Measurements from ENCODE around the gene DRAP1.
"Not testable (repeated sequence)": the region's sequence is repeated elsewhere in the genome, so short reads cannot be mapped to it uniquely, and the experiment has no call there.

Gene DRAP1

DNA sequence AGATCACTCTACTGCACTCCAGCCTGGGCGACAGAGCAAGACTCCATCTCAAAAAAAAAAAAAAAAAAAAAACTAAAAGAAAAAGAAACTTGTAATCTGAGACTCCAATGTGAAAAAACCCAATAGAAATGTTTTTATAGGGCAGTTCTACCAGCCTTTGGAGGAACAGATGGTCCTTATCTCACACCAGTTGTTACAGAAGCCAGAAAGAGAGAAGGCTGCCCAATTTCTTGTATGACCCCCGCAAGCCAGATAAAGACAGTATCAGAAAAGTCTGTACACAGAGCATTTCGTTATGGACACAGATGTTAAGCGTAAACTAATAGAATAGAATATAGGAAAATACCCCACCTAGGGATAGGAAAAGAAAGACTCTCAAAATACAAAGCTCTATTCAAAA lies 14.8 kb downstream of the DRAP1 start:
- peak; percentile 95 for DNase-seq

DNA sequence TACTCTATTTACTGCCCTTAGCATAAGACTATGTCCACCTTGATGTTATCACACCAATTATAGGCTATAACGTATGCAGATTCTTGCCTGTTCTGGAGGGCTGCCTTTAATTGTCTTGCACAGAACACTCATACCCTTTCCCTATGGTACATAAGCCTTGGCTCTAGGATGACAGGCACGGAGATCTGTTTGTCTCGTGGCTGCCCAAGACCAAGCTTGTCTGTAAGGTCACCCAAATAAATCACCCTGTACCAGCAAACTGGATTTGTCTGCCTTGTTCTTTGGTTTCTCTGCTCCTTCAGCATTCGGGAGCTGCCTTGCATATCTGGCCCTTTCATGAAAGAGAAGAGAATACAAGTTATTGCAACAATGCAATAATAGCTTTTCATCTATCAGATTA lies 18.5 kb downstream of the DRAP1 start:
- DNase-seq = no peak

DNA sequence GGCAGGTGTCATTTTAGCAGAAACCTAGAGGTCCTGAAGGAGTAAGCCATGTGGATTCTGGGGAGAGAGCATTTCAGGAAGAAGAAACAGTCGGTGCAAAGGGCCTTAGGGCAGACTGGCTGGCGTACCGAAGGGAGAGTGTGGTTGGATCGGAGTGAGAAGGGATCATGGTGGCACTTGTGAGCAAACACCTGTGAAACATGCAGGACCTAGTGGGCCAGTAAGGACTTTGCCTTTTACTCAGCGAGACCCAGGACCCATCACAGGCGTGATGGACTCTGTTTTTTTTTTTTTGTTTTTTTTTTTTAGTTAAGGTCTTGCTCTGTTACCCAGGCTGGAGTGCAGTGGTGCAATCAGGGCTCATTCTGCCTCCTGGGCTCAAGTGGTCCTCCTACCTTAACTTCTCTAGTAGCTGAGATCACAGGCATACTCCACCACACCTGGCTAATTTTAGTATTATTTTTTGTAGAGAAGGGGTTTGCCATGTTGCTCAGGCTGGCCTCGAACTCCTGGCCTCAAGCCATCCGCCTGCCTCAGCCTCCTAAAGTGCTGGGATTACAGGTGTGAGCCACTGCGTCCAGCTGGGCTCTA lies 22.6 kb downstream of the DRAP1 start:
- no peak for DNase-seq

DNA sequence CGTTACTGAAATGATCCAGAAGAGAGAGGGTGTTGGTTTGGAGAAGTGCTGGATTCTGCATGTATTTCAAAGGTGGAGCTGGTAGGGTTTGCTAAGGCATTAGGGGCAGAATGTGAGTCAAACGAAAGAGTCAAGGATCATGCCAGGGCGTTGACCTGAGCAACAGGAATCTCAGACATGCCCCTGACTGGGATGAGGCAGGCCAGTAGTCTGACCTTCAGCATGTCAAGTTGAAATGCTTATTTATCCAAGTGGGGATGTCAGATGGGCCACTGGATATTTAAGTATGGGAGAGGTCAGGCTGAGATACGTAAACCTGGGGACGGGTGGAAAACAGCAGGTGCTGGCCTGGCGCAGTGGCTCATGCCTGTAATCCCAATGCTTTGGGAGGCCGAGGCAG lies 23.3 kb downstream of the DRAP1 start:
- DNase-seq = no peak

DNA sequence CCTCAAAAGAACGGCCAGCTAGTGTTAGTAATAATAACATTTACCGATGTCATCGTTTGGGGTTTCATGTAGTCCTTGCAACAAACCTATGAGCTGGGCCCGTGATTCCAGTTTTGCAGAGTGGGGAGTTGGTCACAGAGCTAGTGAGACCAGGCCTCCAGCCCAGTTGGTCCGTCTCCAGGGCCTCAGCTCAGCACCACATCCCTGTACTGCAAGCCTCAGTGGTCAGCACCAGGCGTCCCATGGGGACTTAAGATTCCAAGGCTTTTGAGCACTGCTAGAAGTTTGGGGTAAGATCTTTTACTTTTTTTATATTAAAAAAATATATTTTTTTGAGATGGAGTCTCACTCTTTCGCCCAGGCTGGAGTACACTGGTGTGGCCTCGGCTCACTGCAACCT lies 25.0 kb downstream of the DRAP1 start:
- no peak for DNase-seq

DNA sequence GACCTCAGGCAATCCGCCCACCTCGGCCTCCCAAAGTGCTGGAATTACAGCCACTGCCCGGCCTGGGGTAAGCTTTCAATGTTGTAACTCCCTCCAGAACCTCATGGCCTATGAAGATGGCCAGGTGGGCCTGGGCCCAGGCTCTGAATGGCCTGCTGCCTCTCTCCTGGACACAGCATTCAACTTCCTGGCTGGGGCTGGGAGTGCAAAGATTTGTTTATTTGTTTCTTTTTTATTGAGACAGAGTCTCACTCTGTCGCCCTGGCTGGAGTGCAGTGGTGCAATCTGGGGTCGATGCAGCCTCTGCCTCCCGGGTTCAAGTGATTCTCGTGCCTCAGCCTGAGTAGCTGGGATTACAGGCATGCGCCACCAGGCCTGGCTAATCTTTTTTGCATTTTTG lies 25.5 kb downstream of the DRAP1 start:
- no peak for DNase-seq

DNA sequence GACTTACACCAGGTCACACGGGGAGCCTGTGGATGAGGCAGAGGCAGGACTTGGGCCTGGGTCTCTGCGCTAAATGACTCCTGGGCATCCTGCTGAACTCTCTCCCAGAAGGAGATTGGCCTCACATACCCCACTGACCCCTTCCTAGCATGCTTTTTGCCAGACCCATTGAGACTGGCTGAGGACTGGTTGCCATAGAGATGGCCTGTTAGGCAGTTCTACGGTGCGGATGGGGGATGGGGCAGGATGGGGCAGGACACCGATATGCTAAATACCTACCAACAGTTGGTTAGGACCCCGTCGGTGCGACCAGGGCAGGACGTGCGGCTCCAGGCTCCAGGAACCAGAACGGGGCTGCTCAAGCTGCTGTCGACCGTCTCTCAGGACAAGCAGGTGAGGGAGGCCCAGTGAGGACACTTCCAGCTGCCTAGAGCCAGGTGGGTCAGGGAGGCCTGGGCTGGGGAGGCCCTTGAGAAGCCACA lies 26.2 kb downstream of the DRAP1 start, which contains the start of gene TSGA10IP:
Gene TSGA10IP, plus strand, starts transcription at position 51 of the 482 bp plus-strand sequence. Its CDS starts 196 bp downstream, at position 247.
- DNase-seq = no peak

DNA sequence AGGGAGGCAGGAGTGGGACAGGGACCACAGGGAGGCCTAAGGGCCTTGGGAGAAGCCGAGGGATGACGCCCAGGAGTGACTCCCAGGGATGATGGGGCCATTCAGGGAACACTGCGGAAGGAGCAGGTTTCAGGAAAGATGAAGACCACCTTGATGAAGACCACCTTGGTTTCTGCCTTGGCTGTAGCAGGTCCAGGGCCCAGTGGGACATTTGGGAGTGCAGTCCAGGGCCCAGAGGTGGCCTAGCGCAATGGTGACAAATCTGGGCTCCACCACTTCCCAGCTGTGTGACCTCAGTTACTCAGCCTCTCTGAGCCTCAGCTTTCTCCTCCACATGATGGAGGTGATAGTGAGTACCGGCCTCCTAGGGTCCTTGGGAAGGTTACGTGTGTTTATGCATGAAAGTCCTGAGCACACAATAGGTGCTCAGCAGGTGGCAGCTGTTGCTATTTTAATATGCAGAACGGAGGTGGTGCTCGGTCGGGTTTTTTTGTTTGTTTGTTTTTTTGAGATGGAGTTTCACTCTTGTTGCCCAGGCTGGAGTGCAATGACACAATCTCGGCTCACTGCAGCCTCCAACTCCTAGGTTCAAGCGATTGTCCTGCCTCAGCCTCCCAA lies 26.8 kb downstream of the DRAP1 start:
- no peak for DNase-seq

DNA sequence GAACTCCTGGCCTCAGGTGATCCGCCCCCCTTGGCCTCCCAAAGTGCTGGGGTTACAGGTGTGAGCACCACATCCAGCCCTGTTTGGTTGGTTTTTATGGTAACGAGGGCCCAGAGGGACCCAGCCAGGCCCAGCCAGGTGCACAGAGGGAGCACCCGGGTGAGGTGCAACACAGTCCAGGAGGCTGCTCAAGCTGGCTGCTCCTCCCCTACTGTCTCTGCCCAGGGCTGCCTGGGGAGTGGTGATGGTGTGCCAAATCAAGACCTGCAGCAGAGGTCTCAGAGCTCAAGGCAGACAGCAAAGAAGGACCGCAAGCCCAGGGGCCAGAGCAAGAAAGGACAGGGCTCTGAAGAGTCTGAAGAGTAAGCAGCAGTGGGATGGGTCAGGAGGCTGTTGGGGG lies 27.4 kb downstream of the DRAP1 start:
- DNase-seq = no peak

DNA sequence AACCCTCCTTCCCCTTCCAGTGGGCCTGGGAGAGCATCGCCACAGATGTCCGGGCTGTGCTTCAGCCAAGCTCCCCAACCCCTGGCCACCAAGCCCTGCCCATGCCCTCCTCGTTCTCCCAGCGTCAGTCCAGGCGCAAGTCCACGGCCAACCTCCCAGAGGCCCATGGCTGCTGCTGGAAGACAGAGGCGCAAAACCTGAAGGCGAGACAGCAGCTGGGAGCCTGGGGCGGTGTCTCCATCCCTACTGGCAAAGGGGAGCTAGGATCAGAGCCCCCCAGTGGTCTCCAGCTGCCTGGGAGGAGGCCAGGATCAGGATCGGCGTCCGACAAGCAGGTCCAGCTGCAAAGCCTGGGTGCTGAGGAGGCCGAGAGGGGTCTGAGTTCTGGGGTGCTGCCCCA lies 27.9 kb downstream of the DRAP1 start:
- no peak for DNase-seq

DNA sequence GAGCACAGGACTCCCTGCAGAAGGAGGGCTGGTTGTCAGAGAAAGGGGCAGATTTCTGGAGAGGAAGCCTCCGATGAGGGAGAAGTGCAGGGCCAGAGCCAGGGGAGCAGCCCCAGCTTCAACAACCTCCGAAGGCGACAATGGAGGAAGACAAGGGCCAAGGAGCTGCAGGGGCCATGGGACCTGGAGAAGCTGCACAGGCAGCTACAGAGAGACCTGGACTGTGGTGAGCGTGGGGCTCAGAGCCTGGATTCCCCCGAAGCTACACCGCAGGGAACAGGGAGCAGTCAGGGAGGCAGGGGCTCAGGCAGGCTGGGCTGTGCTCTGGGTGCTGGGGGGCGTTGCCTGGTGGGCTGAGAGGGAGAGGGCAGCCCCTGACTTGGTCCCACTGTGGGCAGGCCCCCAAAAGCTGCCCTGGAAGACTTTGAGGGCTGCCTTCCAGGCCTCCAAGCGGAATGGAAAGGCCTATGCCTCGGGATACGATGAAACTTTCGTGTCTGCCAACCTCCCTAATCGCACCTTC lies 28.4 kb downstream of the DRAP1 start:
- no peak for DNase-seq

DNA sequence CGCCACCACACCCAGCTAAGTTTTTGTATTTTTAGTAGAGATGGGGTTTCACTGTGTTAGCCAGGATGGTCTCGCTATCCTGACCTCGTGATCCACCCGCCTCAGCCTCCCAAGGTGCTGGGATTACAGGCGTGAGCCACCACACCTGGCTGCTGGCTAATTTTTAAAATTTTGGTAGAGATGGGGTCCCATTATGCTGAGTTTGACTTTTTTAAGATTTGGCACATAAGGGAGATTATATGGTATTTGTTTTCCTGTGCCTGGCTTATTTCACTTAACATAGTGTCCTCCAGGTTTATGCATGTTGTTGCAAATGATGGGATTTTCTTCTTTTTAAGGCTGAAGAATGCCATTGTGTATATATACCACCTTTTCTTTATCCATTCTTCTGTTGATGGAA lies 31.5 kb downstream of the DRAP1 start:
- DNase-seq = not testable (repeated sequence)

DNA sequence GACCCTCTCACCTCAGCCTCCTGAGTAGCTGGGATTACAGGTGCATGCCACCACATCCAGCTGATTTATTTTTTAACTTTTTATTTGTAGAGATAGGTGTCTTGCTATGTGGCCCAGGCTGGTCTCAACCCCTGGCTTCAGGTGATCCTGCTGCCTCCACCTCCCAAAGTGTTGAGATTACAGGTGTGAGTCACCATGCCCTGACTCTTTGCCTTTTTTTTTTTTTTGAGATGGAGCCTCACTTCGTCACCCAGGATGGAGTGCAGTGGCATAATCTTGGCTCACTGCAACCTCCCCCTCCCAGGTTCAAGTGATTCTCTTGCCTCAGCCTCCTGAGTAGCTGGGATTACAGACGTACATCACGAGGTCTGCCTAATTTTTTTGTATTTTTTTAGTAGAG lies 32.4 kb downstream of the DRAP1 start:
- not testable (repeated sequence) for DNase-seq

DNA sequence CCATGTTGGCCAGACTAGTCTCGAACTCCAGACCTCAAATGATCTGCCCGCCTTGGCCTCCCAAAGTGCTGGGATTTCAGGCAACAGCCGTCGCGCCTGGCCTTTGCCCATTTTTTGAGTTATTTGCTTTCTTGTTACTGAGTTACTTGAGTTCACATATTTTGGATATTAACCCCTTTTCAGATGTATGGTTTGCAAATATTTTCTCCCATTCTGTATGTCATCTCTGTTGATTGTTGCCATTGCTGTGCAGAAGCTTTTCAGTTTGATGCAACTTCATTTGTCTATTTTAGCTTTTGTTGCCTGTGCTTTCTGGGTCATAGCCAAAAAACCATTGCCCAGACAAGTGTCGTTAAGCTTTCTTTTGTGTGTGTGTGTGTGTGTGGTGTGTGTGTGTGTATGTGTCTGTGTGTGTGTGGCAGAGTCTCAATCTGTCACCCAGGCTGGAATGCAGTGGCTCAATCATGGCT lies 32.9 kb downstream of the DRAP1 start:
- DNase-seq = no peak

DNA sequence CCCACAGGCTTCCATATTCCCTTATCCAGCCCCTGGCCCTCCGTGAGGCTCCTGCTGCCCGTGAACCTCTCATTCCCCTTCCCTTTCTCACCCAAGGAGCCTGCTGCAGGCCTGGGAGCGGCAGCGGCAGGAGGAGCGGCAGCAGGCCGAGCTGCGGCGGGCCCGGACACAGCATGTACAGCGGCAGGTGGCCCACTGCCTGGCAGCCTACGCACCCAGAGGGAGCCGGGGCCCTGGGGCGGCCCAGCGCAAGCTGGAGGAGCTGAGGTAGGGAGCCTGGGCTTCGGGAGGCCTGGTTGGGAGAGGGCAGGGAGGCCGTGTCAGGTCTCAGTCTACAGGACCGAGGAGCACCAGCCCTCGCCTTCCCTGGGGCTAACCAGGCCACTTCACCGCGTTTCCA lies 34.2 kb downstream of the DRAP1 start:
- DNase-seq = no peak

DNA sequence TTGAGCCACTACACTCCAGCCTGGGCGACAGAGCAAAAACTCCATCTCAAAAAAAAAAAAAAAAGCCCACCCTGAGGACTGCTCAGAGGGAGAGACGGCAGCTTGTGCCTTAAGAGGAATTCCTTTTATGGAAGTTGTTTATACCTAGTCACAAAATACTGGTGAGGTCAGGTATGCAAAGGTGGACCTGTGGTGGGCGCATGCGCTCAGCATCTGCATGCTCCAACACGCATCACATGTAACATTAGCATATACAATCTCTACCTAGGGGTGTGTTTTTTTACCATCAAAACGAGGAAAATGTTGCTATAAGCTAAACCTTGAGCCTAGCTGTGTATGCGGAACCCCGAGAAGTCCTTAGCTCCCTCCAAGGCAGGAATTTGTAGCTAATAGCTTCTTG lies 35.5 kb downstream of the DRAP1 start:
- no peak for DNase-seq

DNA sequence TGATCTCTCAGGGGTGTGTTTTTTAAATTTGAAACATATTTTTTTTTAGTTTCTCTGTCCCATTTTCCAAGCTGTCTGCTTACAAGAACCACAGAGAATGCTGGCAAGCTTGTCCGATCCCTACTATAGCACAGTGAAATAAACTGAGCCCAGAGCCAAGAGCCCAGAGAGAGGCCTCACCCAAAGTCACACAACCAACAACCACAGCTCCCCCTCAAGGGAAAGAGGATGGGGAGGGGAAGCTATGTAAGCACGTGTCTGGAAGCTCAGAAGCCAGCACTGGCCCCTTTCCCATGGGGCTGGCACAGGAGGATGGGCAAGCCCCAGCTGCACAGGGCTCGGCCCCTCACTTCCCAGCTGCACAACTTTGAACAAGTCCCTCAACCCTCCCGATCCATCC lies 39.1 kb downstream of the DRAP1 start:
- no peak for DNase-seq

DNA sequence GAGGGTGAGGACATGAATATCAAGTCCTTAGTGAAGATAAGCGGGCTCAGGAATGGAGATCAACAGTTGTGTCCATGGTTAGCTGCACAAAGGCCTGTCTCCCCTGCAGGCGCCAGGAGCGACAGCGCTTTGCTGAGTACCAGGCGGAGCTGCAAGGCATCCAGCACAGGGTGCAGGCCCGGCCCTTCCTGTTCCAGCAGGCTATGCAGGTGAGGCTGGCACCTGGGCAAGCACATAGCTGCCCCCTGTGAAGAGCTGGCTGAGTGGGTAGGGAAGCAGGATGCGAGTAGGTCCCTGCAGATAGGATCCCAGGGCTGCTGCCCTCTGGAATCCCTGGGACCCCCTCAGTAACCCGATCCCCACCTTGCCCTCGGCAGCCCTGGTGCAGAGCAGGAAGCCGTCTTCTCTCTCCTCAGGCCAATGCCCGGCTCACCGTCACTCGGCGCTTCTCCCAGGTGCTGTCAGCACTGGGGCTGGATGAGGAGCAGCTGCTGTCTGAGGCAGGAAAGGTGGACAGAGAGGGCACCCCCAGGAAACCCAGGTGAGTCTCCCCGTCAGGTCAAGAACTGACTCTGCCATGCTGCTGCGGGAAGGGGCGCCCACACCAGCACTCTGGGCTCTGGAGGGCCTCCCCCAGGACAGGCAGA lies 39.7 kb downstream of the DRAP1 start:
- DNase-seq = no peak

DNA sequence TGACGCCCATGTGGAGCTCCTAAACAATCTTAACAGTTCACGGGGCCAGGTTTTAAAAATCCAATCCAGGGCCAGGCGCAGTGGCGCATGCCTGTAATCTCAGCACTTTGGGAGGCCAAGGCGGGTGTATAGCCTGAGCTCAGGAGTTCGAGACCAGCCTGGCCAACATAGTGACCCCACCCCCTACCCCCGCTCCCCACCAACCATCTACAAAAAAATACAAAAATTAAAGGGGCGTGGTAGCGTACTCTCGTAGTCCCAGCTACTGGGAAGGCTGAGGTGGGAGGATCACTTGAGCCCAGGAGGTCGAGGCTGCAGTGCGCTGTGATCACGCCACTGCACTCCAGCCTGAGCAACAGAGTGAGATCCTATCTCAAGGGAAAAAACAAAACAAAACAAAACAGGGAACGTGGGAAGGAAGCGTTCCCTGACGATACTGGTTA lies 41.6 kb downstream of the DRAP1 start:
- no peak for DNase-seq

DNA sequence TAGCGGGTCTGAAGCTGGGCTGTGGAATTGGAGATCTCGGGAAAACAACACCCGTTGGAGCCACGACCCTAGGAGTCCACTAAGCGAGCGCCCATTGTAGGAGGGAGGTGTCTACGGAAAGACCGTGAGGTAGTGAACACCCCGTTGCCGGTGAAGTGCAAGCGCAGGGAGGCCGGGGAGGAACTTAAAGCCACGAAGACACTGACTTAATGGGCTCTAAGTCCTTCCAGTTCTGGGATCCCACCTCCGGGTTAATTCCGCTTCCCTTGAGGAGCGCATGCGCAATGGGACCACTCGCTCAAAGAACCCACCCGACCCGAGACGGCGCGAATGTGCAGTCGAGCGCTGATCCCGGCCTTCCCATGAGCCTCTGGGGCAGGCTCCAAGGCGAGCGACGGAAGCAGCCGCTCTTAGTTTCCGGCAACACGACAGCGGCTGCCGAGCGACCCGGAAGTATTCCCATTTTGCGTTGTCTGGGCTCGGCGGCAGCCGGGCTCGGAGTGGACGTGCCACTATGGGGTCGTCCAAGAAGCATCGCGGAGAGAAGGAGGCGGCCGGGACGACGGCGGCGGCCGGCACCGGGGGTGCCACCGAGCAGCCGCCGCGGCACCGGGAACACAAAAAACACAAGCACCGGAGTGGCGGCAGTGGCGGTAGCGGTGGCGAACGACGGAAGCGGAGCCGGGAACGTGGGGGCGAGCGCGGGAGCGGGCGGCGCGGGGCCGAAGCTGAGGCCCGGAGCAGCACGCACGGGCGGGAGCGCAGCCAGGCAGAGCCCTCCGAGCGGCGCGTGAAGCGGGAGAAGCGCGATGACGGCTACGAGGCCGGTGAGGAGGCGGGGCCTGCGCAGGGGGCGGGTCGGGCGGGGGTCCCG lies 42.3 kb downstream of the DRAP1 start, which contains the start of gene SART1:
Gene SART1, plus strand, starts transcription at position 468 of the 874 bp plus-strand sequence. Its CDS starts 47 bp downstream, at position 515.
- peak; percentile 99 for DNase-seq

DNA sequence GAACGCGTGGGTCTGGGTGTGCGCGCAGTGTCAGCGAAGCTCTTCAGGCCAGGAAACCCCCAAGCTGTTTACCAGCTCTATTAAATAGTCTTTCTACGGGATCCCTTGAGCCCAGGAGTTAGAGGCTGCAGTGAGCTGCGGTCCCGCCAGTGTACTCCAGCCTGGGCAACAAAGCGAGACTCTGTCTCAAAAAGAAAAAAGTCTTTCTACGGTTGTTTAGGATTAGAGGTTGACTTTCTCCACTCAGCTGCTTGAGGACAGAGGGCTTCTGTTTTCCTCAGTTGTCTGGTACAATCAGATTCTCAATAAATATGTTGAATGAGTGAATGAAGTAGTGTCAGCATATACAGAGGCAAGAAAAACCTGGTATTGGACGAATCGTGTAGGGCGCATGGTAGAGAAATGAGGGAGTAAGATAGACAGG lies 42.9 kb downstream of the DRAP1 start:
- no peak for DNase-seq

DNA sequence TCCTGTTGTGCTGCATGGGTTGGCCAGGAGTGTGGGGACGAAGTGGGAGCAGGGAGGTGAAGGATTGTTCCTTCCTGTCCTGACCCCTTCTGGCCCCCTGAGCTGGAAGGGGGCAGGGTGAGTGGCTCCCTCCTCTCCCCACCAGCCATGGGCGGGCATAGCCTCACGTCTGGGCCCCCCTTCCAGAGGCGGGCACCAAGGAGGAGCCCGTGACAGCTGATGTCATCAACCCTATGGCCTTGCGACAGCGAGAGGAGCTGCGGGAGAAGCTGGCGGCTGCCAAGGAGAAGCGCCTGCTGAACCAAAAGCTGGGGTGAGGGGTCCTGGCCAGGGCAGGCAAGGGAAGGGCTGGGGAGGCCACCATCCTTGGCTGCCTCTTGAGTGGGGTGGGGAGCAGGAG lies 45.7 kb downstream of the DRAP1 start:
- no peak for DNase-seq
